A673 (cell line): ENCODE results near the gene PDE6C.

ENCODE experiments used
- EZH2 ChIP-seq: fragments of 200-600 bp; sonication (generic); IDR thresholded peaks from 2 replicates; pipeline ENCODE4 v1.6.1; 2017; ENCODE audit warnings: borderline replicate concordance, low read depth, mild to moderate bottlenecking, mixed read lengths, antibody characterized with exemption, low read length; ENCODE audit not compliant: poor library complexity, severe bottlenecking
- TF ChIP-seq, protein P1 (sequence below): fragments of 300-800, 200-600 bp; sonication (generic); conservative IDR thresholded peaks from 2 replicates; pipeline ENCODE4 v1.5.1; 2017; ENCODE audit warnings: low read depth, mild to moderate bottlenecking, antibody characterized with exemption, low read length, moderate library complexity, mixed read lengths

DNA sequence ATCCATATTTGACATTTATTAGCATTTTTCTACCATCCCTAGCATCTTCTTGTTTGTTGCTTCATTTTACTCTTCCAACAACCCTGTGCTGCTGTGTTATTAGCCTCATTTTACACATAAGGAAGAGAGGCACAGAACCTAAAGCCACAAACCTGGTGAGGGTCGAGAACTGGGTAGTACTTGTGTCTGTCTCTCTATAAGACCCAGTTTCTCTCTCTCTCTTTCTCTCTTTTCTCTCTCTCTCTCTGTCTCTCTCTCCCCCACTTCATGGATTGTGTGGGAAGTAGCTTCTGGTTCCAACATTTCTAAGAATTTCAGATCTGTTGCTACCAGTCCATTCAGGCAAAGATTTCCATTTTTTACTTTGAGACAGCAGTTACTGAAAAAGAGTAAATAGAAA, 91.5 kb downstream of the PDE6C start:
- no peak for TF ChIP-seq EZH2
- TF ChIP-seq, protein P1, sequence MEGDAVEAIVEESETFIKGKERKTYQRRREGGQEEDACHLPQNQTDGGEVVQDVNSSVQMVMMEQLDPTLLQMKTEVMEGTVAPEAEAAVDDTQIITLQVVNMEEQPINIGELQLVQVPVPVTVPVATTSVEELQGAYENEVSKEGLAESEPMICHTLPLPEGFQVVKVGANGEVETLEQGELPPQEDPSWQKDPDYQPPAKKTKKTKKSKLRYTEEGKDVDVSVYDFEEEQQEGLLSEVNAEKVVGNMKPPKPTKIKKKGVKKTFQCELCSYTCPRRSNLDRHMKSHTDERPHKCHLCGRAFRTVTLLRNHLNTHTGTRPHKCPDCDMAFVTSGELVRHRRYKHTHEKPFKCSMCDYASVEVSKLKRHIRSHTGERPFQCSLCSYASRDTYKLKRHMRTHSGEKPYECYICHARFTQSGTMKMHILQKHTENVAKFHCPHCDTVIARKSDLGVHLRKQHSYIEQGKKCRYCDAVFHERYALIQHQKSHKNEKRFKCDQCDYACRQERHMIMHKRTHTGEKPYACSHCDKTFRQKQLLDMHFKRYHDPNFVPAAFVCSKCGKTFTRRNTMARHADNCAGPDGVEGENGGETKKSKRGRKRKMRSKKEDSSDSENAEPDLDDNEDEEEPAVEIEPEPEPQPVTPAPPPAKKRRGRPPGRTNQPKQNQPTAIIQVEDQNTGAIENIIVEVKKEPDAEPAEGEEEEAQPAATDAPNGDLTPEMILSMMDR = no peak
